OCI-LY3 (cell line): ENCODE measurements around the gene DZIP1L.

Source experiments
- H2AFZ ChIP-seq: fragments of 200-600, 300-600 bp; shearing (Covaris generic); 2 replicates; pipeline ENCODE4 v1.6.0; 2014; ENCODE audit warnings: antibody characterized with exemption, low read depth, low read length
- H3K27ac ChIP-seq: fragments of 200-600, 300-600 bp; sonication (generic); 2 replicates; pipeline ENCODE4 v1.5.1; 2014; ENCODE audit warnings: mild to moderate bottlenecking, low read length, moderate library complexity, mixed read lengths
- H3K27me3 ChIP-seq: fragments of 200-600, 300-600 bp; sonication (generic); 2 replicates; pipeline ENCODE4 v1.6.1; 2014; ENCODE audit warnings: low read depth, low read length, mixed read lengths
- H3K36me3 ChIP-seq: fragments of 200-600, 300-600 bp; sonication (generic); replicated peaks from 2 replicates; pipeline ENCODE3; 2014; ENCODE audit warnings: low read depth, low read length, mixed read lengths
- H3K4me1 ChIP-seq: fragments of 300-600, 200-600 bp; sonication (generic); 2 replicates; pipeline ENCODE4 v1.6.1; 2014; ENCODE audit warnings: low read length, mixed read lengths
- H3K4me2 ChIP-seq: fragments of 200-600, 300-600 bp; sonication (generic); 2 replicates; pipeline ENCODE4 v1.6.1; 2014; ENCODE audit warnings: low read length, mixed read lengths
- H3K4me3 ChIP-seq: fragments of 300-600, 200-600 bp; sonication (generic); 2 replicates; pipeline ENCODE4 v1.5.1; 2014; ENCODE audit warnings: antibody characterized with exemption, mild to moderate bottlenecking, low read length, moderate library complexity
- H3K79me2 ChIP-seq: fragments of 300-600, 200-600 bp; shearing (Covaris generic); 2 replicates; pipeline ENCODE4 v1.6.1; 2014; ENCODE audit warnings: mild to moderate bottlenecking, low read length, mixed read lengths
- H3K9ac ChIP-seq: fragments of 300-600, 200-600 bp; shearing (Covaris generic); 2 replicates; pipeline ENCODE4 v1.6.0; 2014; ENCODE audit warnings: mild to moderate bottlenecking, low read length, moderate library complexity
- H3K9me3 ChIP-seq: fragments of 200-600, 300-600 bp; shearing (Covaris generic); 2 replicates; pipeline ENCODE4 v1.6.1; 2014; ENCODE audit warnings: low read length, mixed read lengths; ENCODE audit not compliant: insufficient read depth
- H4K20me1 ChIP-seq: fragments of 200-600, 300-600 bp; sonication (generic); 2 replicates; pipeline ENCODE4 v1.6.1; 2016; ENCODE audit warnings: low read length, mixed read lengths; ENCODE audit not compliant: insufficient read depth
- CTCF ChIP-seq: fragments of 200-600, 300-600 bp; sonication (generic); IDR thresholded peaks from 2 replicates; pipeline ENCODE4 v1.5.1; 2014; ENCODE audit warnings: antibody characterized with exemption, low read length, low read depth
- EZH2phosphoT487 ChIP-seq: fragments of 200-600 bp; shearing (Covaris generic); IDR thresholded peaks from 2 replicates; pipeline ENCODE4 v1.6.1; 2018; ENCODE audit warnings: antibody characterized with exemption, mixed run types, low read depth

The DZIP1L gene

GRCh38 chr3:138012526-138012925, 102.9 kb downstream of the DZIP1L start:
- Histone ChIP-seq H3K9ac (no peak overlapping the region), H3K4me1 (no peaks in the 10 kb centered on the region), H3K79me2 (no peaks in the 10 kb centered on the region), H3K4me3 (no peak overlapping the region), H3K4me2 (no peak overlapping the region), H3K27ac (no peak overlapping the region), H3K36me3 (no peaks in the 10 kb centered on the region), H3K9me3 (no peaks in the 10 kb centered on the region), H3K27me3 (peaks cover 16% of the 10 kb centered on the region), H4K20me1 (no peaks in the 10 kb centered on the region), H2AFZ (no peak overlapping the region)
- TF ChIP-seq CTCF (no peak), EZH2phosphoT487 (no peak)
